ENCODE data around the gene ZNF516.

Gene ZNF516

GRCh38 chr18:76376225-76376624, 118.8 kb downstream of the ZNF516 start:
- no peak for DNase-seq

GRCh38 chr18:76374330-76375281, 120.4 kb downstream of the ZNF516 start:
- no peak for DNase-seq

GRCh38 chr18:76373297-76373696, 121.7 kb downstream of the ZNF516 start:
- no peak for DNase-seq

GRCh38 chr18:76371301-76372203, 123.5 kb downstream of the ZNF516 start:
- DNase-seq: no peak

- DNase-seq: no peak
These were observed 124.4 kb downstream of the ZNF516 start for GRCh38 chr18:76370686-76371085.

- DNase-seq: no peak
These were observed 124.8 kb downstream of the ZNF516 start for GRCh38 chr18:76370201-76370600.

GRCh38 chr18:76369791-76370190, 125.3 kb downstream of the ZNF516 start:
- no peak for DNase-seq

GRCh38 chr18:76368976-76369375, 126.1 kb downstream of the ZNF516 start:
- no peak for DNase-seq

GRCh38 chr18:76368271-76368670, 126.8 kb downstream of the ZNF516 start:
- no peak for DNase-seq

- DNase-seq: no peak
These were observed 127.6 kb downstream of the ZNF516 start for GRCh38 chr18:76367168-76368125.

- no peak for DNase-seq
These were observed 129.5 kb downstream of the ZNF516 start for GRCh38 chr18:76365561-76365960.

GRCh38 chr18:76364282-76365259, 130.5 kb downstream of the ZNF516 start:
- DNase-seq: no peak

- no peak for DNase-seq
These were observed 131.5 kb downstream of the ZNF516 start for GRCh38 chr18:76363436-76364120.

GRCh38 chr18:76362676-76363075, 132.4 kb downstream of the ZNF516 start:
- DNase-seq: no peak

GRCh38 chr18:76361219-76361618, 133.8 kb downstream of the ZNF516 start:
- DNase-seq: no peak

GRCh38 chr18:76359909-76360308, 135.1 kb downstream of the ZNF516 start:
- DNase-seq: no peak

GRCh38 chr18:76358774-76359173, 136.3 kb downstream of the ZNF516 start:
- no peak for DNase-seq

GRCh38 chr18:76357585-76358260, 137.3 kb downstream of the ZNF516 start:
- DNase-seq: no peak

- DNase-seq: no peak
These were observed 137.9 kb downstream of the ZNF516 start for GRCh38 chr18:76357174-76357573.

- no peak for DNase-seq
These were observed 138.4 kb downstream of the ZNF516 start for GRCh38 chr18:76356666-76357065.
